ENCODE results near the gene ATP5F1E.
"Not testable (repeated sequence)": the region's sequence is repeated elsewhere in the genome, so short reads cannot be mapped to it uniquely, and the experiment has no call there.

Gene ATP5F1E

GRCh38 chr20:58987790-58988564 is 44.2 kb downstream of the ATP5F1E start:
- no peak for DNase-seq

GRCh38 chr20:58986968-58987517 is 45.1 kb downstream of the ATP5F1E start:
- no peak for DNase-seq

- DNase-seq = no peak
These were observed 45.7 kb downstream of the ATP5F1E start for GRCh38 chr20:58986286-58986967.

DNA sequence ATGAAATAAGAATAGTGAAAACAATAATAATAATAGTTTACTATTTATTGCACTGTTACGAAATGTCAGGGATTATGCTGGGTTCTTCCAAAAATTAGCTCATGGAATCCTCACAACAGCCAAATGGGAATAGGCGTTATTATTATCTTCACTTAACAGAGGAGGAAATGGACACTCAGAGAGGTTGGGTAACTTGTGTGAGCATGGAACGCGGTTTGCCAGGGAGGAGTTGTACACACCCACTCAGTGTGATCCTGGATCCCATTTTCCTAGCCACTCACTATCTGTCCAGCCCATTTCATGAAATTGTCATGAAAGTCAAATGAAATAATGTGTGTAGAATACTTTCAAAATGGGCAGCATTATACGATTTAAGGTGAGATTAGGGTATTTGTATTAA is 46.5 kb downstream of the ATP5F1E start:
- DNase-seq = no peak

GRCh38 chr20:58984691-58985090 is 47.4 kb downstream of the ATP5F1E start:
- DNase-seq = no peak

- not testable (repeated sequence) for DNase-seq
These were observed 49.0 kb downstream of the ATP5F1E start for GRCh38 chr20:58983115-58983468.

DNA sequence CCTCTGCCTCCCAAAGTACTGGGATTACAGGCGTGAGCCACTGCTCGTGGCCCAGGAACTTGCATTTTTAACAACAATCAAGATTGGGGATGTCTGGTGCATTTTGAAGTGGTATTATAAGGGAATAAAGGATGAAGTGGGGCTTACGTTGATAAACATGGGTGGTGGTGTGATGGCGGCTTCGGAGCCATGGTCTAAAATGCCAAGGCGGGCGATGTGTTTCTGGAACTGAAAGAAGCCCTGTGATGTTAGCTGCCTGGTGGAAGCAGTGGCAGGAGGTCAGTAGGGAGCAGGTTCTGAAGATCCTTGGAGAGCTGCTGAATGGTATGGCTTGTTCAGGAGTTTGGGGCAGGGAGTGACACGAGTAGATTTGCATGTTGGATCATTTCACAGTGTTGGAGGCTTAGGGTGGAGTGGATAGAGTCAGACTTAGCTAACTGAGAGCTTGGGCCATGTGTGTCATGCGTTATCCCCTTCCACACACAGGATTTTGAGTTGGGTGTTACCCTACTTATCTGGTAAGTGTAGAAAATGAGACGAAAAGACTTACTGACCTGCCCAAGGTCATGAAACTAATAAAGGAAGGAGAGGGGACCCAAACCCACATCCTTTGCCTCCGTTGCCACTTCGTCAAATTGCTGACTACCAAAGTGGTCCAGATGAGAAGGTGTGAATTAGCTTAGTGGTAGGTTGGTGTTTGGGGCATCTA is 49.6 kb downstream of the ATP5F1E start:
- DNase-seq = no peak

DNA sequence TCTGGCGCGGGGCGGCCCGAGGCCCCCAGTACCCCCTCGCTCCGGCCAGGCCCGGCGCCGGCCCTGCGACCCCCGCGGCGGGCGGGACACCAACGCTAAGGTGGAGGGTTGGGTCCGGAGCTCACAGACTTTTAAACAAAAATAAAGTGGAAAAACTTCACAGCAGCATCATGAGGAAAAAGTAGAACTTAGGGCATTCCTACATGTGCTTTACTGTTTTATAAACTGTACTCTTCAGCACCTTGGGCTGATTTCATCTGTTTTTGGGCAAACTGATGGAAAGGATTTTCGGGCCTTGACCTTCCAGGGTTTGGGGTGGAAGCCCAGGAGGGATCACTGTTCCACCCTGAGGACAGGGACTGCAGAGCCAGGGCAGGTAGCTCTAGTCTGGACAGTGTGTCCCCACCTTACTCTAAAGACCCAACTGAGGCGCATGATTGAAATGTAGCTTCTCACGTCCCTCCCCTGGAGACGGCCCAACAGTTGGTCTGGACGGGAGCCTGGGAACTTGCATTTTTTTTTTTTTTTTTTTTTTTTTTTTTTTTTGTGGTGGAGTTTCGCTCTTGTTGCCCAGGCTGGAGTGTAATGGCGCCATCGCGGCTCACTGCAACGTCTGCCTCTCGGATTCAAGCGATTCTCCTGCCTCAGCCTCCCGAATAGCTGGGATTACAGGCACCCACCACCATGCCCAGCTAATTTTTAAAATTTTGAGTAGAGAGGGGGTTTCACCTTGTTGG is 50.3 kb downstream of the ATP5F1E start:
- no peak for DNase-seq

- DNase-seq = peak; percentile 54
These were observed 51.2 kb downstream of the ATP5F1E start, which contains the start of gene NELFCD for GRCh38 chr20:58980711-58981627. Gene NELFCD, plus strand, starts transcription at chr20:58981256. Its CDS starts 54 bp downstream, at chr20:58981310.

GRCh38 chr20:58978351-58979190 is 53.6 kb downstream of the ATP5F1E start:
- no peak for DNase-seq

GRCh38 chr20:58976061-58976730 is 55.9 kb downstream of the ATP5F1E start:
- DNase-seq = no peak
